HG03460 (cell line): ENCODE results near the gene APBA2.

Experiments used
- ATAC-seq: cut with Tn5 transposase; IDR thresholded peaks from one replicate; pipeline ENCODE4 v1.9.1; 2021; ENCODE audit not compliant: unreplicated experiment

APBA2 gene

DNA sequence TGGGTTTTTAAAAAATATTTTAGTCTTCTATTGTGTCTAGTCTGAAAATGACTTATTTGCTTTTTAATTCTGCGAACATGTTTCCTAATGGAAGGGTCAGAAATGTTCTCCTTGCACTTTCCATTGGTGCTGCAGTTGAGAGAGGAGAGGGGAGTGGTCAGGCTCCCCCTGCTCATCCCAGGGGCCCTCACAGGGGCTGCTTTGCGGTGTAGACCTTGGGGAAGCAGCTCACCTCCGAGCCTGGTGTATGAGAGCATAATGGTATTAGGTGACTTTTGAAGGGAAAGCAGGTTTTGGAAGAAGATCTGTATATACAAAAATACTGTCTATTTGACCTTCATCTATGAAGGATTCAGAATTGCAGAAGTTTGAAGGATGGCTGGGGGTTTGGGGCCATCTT is 28.3 kb downstream of the APBA2 start:
- no peak for ATAC-seq

DNA sequence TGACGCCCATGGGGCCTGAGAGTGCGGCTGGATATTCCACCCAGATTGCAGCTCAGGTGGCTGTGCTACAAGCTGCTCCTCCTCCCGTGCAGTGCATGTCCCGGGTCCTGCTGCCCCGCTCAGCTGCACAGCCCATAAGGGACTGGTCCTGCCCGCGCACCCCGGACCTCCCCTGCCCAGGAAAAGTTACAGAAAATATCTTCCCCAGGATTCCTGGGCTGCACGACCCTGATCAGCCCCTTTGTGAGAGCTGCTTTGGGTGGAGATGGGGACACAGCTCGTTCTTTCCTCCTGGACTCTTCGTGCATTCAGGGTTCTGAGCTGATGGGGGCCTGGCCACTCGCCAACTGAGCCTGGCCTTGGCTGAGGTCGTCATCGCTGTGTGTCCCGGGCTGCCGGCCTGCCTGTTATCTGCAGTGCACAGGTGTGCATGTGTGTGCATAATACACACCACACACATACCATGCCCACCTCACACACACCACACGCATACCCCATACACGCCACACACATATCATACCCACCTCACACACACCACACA is 28.8 kb downstream of the APBA2 start:
- ATAC-seq: no peak

DNA sequence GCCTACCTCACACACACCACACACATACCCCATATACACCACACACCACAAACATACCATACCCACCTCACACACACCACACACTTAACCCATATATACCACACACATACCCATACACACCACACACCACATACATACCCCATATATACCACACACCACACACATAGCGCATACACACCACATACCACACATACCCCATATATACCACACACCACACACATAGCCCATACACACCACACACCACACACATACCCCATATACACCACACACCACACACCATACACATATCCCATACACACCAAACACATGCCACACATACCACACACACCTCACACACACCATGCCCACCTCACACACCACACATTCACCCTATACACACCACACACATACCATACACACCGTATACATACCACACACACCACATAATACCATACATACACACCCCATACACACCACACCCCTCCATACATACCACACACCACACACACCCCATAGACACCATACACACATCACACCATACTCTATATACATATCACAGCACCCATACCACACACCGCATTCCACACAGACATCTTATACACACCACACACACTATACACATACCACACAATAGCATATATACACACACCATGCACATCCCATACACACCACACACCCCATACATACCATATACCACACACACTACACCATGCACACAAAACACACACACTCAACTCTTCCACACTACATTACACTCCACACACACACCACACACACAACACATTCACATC is 29.5 kb downstream of the APBA2 start:
- ATAC-seq: no peak

DNA sequence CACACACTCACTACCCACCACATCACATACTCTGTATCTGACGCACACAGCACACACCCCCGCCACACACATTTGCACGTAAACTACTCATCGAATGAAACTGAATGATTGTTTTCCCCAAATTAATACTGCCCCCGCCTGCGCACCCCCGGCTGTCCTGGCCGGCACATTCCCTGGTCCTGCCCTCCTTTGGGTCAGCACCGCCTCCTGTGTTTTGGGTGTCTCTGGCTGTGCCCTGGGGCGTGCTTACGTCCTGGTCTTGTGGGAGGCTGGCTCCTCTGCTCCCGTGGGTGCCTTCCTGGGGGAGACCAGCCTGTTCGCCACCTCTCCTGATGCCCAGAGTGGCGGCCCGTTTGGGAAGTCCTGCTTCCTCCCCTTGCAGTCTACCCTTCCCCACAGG is 30.2 kb downstream of the APBA2 start:
- no peak for ATAC-seq

DNA sequence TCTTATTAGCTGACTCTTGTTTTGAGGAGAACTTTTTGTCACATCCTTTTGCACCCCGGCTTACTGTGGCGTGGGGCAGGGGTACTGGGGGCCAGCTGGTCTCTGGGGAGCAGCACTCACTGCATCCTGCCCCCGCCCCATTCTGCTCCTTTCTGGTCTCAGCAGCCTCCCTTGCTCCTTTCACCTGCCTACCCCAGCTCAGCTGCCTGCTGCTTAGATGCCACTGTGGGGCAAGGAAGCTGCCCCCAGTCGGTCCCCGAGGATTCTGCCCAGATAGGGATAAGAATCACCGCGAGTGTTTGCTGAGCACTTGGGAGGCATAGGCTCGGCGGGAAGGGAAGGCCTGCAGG is 32.0 kb downstream of the APBA2 start:
- no peak for ATAC-seq

DNA sequence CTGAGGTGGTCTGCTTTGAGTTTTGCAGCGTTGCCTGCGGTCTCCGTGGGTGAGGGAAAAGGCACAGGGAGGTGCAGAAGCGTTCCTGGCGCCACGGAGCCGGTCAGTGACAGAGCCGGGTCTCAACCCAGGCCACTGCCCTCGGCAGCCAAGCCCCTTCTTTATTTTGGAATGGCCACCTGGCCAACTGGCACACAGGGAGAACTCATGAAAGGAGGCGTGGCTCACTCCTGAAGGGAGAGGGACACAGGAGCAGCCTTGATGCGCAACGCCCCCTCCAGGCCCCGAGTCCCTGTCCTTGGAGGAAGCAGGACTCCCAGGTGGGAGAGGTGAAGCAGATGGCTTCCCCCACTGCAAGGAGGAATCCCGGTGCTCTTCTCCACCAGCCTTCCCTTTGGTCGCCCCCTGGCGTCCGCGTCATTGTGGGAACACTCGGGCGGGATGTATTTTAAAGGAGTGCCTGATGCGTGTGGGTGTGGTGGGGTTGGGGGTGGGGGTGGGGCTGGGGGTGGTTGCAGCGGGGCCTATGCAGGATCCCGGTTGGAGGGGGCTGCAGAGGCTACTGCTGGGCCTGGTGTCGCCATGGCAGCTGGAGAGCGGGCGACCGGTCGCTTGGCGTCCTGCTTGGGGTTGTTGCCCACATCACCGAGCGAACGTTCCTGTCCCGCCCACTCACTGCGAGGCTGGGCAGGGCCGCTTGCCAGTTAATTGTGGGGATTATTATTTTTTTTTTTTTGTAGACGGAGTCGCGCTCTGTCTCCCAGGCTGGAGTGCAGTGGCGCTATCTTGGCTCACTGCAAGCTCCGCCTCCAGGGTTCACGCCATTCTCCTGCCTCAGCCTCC is 32.6 kb downstream of the APBA2 start:
- no peak for ATAC-seq

DNA sequence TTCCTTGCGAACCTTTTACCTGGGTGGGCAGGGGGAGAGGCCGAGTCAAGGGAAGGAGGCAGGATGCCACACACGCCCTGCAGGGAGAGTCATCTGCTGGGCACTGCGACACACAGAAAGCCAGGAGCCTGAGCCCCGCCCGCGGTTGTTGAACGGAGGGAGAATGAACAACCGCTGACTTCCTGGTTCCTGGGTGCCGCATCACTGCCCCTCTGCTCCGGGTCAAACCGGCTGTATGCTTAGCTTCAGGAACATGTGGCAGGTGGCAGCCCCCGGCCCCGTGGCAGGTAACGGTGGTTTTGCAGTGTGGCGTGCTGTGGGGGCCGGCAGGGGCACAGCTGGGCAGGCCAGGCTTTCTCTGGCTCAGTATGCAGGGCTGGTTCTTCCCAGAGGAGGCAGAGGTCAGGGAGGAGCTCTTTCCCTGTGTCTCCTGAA is 33.4 kb downstream of the APBA2 start:
- ATAC-seq: no peak

DNA sequence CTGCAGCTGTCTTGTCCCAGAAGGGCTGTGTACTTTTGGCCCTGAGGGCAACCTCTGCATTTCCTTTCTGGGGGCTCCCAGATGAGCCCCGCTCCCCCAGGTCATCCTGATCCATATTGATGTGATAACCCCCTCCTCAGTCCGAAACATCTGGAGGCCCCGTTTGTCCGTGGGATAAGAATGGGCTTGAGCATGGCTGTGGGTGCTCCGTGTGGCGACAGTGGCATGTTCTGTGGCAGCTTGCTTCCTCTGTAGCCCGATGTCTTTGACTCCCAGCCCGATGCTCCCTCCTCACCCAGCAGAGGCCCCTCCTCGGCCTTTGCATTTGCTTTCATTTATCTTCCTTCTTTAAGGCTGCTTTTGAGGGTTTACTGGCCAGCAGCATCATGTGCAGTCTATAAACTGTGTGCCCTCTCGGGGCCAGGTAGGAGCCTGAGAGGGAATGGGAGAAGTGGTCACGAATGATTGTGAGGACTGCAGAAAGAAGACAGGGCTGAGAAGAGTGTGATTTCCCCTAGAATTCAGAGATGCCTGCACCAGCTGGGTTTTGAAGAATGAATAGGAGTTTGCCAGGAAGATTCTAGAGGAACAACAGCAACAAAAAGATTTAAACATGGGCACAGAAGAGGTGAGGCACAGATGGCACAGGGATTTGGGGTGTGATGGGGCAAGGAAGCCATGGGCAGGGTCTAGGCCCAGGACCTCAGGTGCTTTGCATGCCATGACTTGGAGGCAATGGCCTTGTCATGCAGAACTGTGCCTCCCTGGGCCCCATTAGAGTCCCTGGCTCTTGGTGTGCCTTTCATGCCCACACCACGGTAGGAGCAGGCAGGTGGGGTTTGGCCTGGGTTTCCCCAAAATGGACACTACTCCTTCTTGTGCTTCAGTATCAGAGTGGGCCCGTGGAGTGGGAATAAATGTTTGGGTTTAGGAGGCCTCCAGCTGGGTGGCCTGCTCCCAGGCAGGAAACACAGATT is 34.2 kb downstream of the APBA2 start:
- no peak for ATAC-seq

DNA sequence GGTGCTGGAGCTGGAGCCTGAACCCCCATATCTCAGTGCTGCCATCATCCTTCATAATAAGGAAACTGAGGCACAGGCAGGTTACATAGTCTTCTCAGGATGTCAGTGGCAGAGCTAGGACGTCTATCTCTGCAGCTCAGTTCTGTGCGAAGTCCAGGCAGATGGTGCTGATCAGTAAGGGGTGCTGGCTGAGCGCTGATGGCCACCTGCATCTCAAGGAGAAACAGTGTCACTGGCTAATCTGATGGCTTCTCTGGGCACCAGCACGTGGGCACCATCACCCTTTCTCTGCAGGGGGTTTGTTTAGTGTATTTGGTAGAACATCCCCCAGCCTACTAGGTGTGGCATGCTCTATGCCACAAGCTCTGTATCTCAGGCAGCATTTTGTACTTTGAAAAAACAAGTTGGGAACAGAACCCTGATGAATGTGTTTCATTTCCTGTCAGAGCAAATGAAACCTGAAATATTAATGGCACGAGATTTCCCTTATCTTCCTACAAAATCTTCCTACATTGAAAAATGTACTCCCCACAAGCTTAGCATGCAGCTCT is 35.1 kb downstream of the APBA2 start:
- no peak for ATAC-seq

DNA sequence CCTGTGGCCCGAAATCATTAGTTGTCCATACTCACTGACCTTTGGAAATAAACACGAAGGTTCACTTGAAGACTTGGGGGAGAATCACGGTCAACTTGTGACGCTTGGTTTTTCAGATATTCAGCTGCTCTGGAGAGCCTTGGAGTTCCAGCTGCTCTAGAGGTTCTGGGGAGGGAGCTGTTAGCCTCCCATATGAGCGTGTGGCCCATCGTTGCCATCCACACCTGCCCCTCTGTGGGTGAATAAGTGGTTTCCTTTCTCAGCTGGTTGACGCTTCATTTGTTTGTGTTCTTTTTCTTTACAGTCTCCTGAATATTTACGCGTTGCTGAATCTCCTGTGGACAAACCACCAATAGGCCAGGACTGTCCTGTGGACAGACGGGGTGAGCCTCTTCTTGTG is 35.6 kb downstream of the APBA2 start:
- ATAC-seq: no peak

DNA sequence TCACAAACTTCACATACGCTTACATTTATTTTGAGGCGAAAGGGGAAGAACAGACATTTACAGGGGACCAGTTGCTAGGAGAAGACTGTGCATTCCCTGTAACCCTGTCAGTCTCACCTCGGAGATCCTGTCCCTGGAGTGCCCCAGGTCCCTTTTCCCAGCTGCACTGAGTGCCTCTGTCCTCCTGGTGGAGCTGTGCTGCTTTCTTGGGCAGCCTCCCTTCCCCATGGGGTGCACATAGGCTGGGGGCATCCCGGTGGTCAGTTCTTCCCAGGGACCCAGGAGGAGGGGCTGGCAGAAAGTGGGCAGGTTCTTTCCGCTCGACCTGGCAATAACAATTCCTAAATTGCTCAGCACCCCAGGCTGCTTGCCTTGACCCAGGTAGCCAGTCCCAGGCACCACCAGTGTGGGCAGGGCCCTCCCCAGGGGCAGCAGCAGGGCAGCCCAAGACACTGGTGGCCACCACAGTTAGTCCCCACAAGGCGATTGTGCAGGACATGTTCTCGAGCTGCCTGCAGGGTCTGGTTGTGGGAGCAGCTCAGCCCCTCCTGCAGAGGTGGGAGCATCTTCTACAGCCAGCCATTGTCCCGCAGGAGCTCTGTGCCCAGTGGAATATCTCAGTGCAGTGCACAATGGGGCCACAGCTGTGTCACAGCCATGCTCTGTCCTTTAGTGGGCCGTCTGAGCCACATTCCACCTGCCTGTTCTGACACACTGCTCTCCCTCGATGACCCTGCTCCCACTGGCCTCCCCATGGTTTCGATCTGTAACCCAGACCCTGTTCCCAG is 36.3 kb downstream of the APBA2 start:
- ATAC-seq: no peak

DNA sequence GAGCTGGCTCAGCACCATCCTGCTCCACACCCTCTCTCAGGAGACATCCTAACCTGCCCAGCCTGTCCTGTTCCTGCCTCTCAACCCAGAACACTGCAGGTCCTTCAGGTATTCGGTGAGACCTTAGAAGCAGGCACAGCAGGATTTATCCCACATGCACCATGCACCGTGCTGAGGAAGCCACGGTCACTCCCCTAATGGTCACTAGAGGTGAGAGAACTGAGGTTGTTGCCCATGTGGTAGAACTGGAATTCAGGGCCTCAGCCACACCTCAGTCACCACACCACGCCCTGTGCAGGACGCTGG is 36.9 kb downstream of the APBA2 start:
- no peak for ATAC-seq

DNA sequence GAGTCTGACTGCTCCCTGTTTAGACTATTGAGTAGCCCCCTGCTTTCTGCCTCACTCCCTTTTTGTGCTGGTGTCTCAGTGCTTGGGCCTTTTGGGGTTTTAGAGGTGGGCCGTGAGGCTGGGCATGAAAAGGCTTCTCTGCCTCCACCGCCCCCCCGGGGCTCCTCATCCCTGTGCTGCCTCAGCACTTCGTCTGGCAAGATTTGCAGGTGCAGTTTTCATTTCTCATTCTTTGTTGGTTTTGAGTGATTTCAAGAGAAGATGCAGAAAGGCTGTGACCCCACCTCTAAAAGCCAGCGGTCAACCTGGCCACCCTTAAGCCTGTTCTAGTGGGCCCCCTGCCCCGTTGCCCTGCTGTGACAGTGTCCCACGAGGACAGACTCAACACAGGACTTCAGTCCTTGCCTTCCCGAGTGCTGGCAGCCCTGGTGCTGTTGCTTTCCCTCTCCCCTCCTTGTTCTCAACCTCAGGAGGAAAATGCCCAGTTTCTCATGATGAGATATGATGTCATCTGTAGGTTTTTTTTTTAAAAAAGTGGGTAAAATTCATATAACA is 38.0 kb downstream of the APBA2 start:
- no peak for ATAC-seq

DNA sequence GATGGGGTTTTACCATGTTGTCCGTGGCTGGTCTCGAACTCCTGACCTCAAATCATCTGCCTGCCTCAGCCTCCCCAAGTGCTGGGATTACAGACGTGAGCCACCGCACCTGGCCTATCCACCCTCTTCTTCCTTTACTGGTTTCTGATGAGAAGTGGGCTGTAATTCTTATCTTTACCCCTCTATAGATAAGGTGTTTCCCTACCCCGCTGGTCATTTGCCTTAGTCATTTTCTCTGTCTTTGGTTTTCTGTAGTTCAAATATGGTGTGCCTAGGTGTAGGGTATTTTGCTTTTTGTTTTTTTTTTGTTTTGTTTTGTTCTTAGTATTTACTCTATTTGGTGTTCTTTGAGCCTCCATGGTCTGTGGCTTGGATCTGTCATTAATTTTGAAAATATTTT is 41.3 kb downstream of the APBA2 start:
- no peak for ATAC-seq

DNA sequence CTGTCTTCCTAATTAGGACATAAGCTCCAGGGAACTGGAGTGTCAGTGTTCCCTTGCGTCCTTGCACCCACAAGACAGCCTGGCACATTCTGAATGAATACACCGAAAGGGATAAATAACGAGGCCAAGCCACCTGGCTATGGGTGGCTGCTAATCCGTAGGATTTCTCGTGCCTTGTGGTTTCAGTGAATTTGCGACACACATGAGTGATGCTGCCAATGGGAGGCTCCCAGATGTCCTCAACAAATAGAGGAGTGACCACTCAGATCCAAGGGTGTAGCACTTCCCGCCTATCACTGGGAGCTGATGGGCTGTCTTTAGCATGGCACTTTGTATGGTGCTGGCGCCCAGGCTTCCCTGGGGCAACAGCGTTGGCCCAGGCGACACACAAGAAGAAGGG is 43.4 kb downstream of the APBA2 start:
- no peak for ATAC-seq

DNA sequence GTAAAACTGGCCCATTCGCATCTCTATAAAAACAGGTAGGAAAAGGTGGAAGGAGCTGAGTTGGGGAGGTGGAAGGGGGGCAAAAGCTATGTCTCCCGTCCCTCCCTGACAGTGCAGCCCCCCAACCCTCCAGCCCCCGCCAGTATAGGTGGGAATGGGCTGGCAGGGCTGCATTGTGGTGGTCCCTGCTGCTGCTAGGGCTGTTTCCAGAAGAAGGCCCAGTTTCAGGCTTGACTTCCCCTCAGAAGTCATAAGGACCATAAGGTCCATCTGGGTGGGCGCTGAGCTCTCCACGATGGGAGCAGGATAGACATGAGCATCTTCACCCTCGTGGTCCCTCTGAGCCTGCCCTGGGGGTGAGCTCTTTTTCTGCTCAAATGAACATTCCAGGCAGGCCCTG is 44.2 kb downstream of the APBA2 start:
- no peak for ATAC-seq

DNA sequence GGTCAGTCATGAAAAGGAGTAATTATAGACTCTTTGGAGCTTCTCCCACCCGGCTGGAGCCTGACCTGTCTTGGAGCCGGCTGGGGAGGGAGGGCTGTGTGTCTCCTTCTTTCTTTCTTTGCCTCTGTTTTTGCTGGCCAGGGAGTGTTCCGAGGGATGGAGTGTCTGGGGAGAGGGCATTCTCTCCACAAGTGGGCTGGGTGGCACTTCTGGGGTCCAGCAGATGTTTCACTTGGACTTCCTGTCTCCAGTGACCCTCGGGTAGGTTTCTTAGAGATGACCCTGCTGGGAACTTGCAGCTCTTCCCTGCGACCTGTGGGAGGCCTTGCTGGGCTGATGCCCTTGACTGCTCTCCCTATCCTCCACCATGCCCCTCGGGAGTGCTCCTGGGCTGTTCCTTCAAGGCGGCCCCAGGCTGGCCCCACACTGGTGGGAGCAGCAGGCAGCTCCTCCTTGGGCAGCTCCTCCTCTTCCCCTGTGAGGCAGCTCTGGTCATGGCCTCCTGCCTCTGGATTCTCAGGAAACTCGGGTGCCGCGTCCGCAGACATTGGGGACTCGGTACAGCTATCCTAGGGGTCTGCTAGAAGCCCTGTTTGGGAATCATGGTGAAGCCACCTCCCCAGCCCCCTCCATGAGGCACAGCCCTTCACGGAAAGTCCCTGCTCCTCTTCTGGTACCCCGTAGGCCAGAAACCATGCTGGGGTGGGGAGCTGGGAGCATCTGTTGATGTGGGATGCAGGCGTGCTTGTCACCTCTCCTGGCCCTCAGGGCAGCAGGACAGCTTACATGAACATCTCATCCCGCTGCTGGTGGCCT is 44.9 kb downstream of the APBA2 start:
- no peak for ATAC-seq

DNA sequence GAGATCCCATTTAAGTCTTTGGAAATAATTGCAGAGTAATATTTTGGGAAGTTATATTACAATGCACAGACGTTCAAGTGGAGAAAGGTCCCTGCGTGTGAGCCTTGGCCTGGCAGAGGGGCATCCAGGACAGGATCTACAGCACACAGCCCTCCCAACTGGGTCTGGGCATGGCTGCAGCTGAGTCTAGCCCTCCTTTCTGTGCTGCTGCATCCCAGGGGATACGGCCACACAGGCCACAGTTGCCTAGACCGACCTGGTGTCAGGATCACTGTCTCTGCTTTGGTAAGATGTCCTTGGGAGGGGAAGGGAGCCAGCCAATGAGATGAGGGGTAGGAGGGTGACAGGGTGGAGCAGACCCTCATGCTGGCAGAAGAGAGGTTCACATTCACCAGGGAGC is 46.1 kb downstream of the APBA2 start:
- no peak for ATAC-seq

DNA sequence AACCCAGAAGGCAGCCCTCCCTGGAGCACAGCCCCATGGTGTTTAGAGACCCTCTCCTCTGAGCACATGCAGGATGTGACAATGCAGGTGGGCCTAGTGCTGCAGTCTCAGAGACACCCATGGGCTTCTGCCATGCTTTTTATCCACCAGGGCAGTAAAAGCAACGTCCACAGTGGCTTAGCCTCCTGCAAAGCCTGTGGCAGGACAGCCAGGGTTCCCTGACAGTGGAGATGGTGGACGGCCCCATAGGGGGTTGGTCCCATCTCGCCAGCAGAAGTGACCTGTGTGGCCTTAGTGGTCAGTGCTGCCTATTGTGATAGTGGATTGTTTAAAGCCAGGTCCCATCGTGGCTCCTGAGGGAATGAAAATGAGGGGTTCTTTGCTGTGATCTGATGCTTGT is 46.6 kb downstream of the APBA2 start:
- ATAC-seq: no peak
